Measurements from ENCODE around the gene NRG3. TPM values are rescaled to one million over a fixed set of nuclear protein-coding genes. Genes with fewer than 3 reads are reported as not detected.

The NRG3 gene
- total and polyA plus RNA-seq, 2 of the 4 experiments (the other 2 are of a cell fraction): not detected

DNA sequence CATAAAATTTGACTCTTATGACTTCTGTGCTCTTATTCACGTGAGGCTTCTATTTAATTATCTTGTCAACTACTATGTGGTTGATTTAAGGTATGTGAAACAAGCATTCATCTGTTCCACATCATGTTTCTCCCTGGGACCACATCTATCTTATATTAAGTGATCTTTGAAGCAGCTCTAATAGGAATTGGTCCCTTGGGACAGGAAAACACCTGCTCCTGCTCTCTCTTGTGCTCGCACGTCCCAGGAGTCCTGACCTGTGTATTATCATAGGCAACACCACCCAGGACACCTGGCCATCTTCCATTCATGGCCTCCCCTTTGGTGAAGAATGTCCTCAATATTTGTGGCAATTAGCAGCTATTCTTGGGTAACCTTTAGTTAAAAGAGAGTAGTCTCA is 269.2 kb downstream of the NRG3 start:
- Histone ChIP-seq H2AK5ac (ENCODE audit: low read depth, low read length) (no peak overlapping the region), H3K27me3 (ENCODE audit: control insufficient read depth, insufficient read depth, low read length) (no peaks in the 10 kb centered on the region), H3K36me3 (ENCODE audit: control insufficient read depth, insufficient read depth, low read length) (no peaks in the 10 kb centered on the region), H3K4me3 (ENCODE audit: insufficient read depth, low read depth, low read length) (no peak overlapping the region), H3K79me1 (ENCODE audit: low read depth in 1 of 2, low read length in 2 of 2) (no peaks in the 10 kb centered on the region), H2BK5ac (ENCODE audit: low read depth, low read length, poor library complexity, severe bottlenecking) (no peak overlapping the region), H2AFZ (replicated peaks; ENCODE audit: low read length, poor library complexity) (no peak overlapping the region), H3K9ac (ENCODE audit: low read depth, low read length) (no peak overlapping the region), H4K91ac (ENCODE audit: insufficient read depth, low read depth, low read length) (no peak overlapping the region), H3K9me1 (ENCODE audit: insufficient read depth, low read length) (no peaks in the 10 kb centered on the region), H3K4ac (ENCODE audit: low read depth, low read length) (no peak overlapping the region), H2AK9ac (replicated peaks; ENCODE audit: low read depth, low read length, poor library complexity) (no peak overlapping the region), H4K5ac (ENCODE audit: low read depth, low read length) (no peak overlapping the region), H3K18ac (ENCODE audit: low read depth, low read length) (no peak overlapping the region), H4K8ac (ENCODE audit: low read depth in 2 of 2, low read length in 2 of 2) (no peak overlapping the region), H3K23ac (ENCODE audit: low read depth, low read length) (no peak overlapping the region), H3K4me1 (ENCODE audit: control insufficient read depth, insufficient read depth, low read length) (no peaks in the 10 kb centered on the region), H3K56ac (ENCODE audit: extremely low read depth, insufficient read depth, low read length) (no peak overlapping the region), H3K9me3 (ENCODE audit: control insufficient read depth, insufficient read depth, low read length) (peaks cover 3% of the 10 kb centered on the region; the same call in 1 of the 2 replicates), H4K20me1 (ENCODE audit: insufficient read depth, low read length) (no peaks in the 10 kb centered on the region), H3K4me2 (ENCODE audit: low read depth, low read length) (no peak overlapping the region), H2BK20ac (ENCODE audit: low read depth, low read length) (no peak overlapping the region), H2BK15ac (ENCODE audit: low read depth, low read length) (no peak overlapping the region), H3K14ac (replicated peaks; ENCODE audit: low read depth, low read length) (no peak overlapping the region), H2BK120ac (ENCODE audit: low read depth, low read length) (no peak overlapping the region), H3K27ac (ENCODE audit: insufficient read depth, low read length) (no peak overlapping the region)
- POLR2A ChIA-PET (ENCODE audit: unreplicated experiment): no interaction called here
- TF ChIP-seq RFX5 (IDR thresholded peaks at IDR 0.05; ENCODE audit: low read depth, low read length) (no peak), MAFK (IDR thresholded peaks at IDR 0.05; ENCODE audit: low read depth, low read length) (no peak), CEBPB (IDR thresholded peaks at IDR 0.05; ENCODE audit: low read depth, low read length) (no peak)
- dilution Hi-C loops (cut with HindIII; ENCODE audit: low sequenced_read_pairs, unreplicated experiment) (no loop called here), in situ Hi-C loops (cut with MboI; ENCODE audit: low sequenced_read_pairs) (no loop called here), intact Hi-C loops (cut with micrococcal nuclease) (no loop called here)
- no peak for DNase-seq
- no TSS peak for BruUV-seq (replicated peaks)
- no peak for ATAC-seq (ENCODE audit: low read depth)
- no CpG with 5 or more reads among the region's 3 CpGs for WGBS, 2 experiments (ENCODE audit: extremely low coverage in 2 of 2, insufficient read length in 1 of 2)
- CTCF ChIA-PET: no interaction called here

Data from IMR-90 (cell line).